ENCODE data around the gene SPINT2. TPM values are rescaled to one million over a fixed set of nuclear protein-coding genes. Genes with fewer than 3 reads are reported as not detected.
"Not testable (repeated sequence)": the region's sequence is repeated elsewhere in the genome, so short reads cannot be mapped to it uniquely, and the experiment has no call there.

SPINT2 gene, protein sequence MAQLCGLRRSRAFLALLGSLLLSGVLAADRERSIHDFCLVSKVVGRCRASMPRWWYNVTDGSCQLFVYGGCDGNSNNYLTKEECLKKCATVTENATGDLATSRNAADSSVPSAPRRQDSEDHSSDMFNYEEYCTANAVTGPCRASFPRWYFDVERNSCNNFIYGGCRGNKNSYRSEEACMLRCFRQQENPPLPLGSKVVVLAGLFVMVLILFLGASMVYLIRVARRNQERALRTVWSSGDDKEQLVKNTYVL
- 10 to 100 TPM; 31.5 to 35.1 TPM for total RNA-seq

- Mint-ChIP-seq H3K4me1 (ENCODE audit: low read depth) (peaks cover 26% of the 10 kb centered on the region), H3K9me3 (ENCODE audit: insufficient read depth) (no peaks in the 10 kb centered on the region), H3K27ac (peak within 1 kb of the TSS; percentile 86), H3K36me3 (ENCODE audit: low read depth) (no peaks in the 10 kb centered on the region), H3K4me3 (peak within 1 kb of the TSS; percentile 77), H3K27me3 (ENCODE audit: low read depth) (no peaks in the 10 kb centered on the region)
- peak; percentile 59 for DNase-seq
- ChIA-PET POLR2A (interaction anchor here (0.8 to 1.5 kb wide), 6 partner anchors 16 to 109 kb away, joined by 3 to 6 read pairs (median 4); partner anchors contain the start of gene PSMD8), CTCF (interaction anchor here (0.8 to 4.2 kb wide), 9 partner anchors 11 to 362 kb away, joined by 3 to 22 read pairs (median 4); partner anchors contain the start of genes CATSPERG and PSMD8)
- ATAC-seq = peak; percentile 55
These were observed at the start of gene SPINT2 for GRCh38 chr19:38264486-38265212. Gene SPINT2, plus strand, starts transcription at chr19:38264573. Its CDS starts 320 bp downstream, at chr19:38264893.

DNA sequence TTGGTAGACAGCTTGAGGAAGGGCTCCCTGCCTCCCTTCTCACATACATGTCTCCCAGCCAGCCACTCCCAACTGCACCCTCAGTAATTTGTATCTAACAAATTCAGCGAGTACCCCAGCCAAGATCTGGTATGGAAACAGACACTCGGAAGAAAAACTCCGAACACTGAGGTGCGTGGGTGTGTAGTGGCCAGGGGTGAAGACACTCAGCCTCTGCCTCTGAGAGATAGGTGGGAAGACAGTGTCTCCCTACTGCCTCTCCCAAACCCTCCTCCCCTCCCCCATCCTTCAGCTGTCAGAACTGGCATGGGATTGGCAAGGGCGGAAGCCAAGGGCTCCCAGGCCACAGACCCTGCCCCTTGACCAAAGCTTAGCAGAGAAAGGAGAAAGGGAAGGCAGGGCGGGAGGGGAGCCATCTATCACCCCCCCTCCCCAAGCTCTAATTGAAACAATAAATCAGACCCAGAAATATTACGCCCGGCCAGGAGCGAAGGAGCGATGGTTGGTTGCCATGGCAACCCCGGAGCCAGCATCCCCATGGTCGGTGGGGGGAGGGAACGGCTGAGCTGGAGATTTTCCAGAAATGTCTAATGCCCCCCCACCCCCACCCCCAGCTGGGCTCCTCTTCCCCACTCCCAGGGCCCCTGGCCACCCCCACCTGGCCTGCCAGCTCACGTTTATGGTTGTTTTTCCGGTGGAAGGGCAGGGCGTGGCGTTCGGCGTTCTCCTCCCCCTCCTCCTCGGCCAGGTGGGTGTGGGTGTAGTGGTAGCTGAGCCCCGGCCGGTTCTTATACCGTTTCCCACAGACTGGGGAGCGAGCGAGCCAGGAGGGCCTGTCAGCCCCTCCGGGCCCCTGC lies 47.4 kb upstream of the SPINT2 start:
- DNase-seq = no peak
- Mint-ChIP-seq H3K27ac (no peak overlapping the region), H3K4me1 (ENCODE audit: low read depth) (peaks cover 13% of the 10 kb centered on the region), H3K36me3 (ENCODE audit: low read depth) (peaks cover 3% of the 10 kb centered on the region), H3K4me3 (no peak overlapping the region), H3K9me3 (ENCODE audit: insufficient read depth) (no peaks in the 10 kb centered on the region), H3K27me3 (ENCODE audit: low read depth) (peaks cover 28% of the 10 kb centered on the region)
- ChIA-PET CTCF (interaction anchor here (1.2 to 1.4 kb wide), 2 partner anchors 8 to 10 kb away, joined by 3 to 4 read pairs; no protein-coding TSS in a partner anchor), POLR2A (interaction anchor here (0.7 kb wide), 1 partner anchor 861 kb away, joined by 3 read pairs; no protein-coding TSS in a partner anchor)
- ATAC-seq = no peak

DNA sequence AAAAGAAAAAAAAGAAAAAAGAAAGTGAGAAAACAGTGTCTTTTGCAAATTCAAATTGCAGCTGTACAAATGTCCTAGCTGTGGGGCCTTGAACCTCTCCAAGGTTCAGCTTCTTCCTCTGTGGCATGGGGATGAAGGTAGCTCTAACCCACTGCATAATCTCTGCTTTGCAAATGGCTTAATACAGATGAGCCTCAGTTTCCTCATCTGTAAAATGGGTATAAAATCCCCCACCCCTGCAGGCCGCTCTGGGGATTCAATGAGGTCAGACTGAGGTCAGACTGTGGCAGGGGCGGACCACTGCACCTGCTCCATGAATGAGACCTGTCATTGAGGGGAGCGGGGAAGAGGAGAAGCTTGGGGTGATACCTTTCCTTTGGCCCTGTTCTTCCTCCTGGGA lies 46.2 kb upstream of the SPINT2 start:
- POLR2A ChIA-PET = interaction anchor here (0.6 kb wide), 1 partner anchor 20 kb away, joined by 4 read pairs; no protein-coding TSS in a partner anchor
- Mint-ChIP-seq H3K4me3 (no peak overlapping the region), H3K27ac (no peak overlapping the region), H3K36me3 (ENCODE audit: low read depth) (peaks cover 3% of the 10 kb centered on the region), H3K9me3 (ENCODE audit: insufficient read depth) (no peaks in the 10 kb centered on the region), H3K4me1 (ENCODE audit: low read depth) (peaks cover 12% of the 10 kb centered on the region), H3K27me3 (ENCODE audit: low read depth) (peaks cover 34% of the 10 kb centered on the region)
- DNase-seq = no peak
- CTCF ChIA-PET = interaction anchor here (1.0 kb wide), 1 partner anchor 316 kb away, joined by 5 read pairs; no protein-coding TSS in a partner anchor
- no peak for ATAC-seq

DNA sequence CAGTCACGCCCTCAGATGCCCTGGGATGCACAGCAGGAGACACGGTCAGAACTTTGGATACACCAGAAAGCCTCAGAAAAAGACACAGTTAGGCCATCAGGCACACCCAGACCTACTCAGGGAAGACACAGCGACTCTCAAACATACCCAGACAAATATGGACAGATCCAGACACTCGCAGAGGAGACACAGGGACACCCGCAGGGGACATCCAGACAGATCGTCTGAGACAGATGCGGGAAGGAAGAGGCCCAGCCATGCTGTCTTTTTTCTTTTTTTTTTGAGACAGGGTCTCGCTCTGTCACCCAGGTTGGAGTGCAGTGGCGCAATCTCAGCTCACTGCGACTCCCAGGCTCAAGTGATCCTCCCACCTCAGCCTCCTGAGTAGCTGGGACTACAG lies 45.2 kb upstream of the SPINT2 start:
- Mint-ChIP-seq H3K27me3 (ENCODE audit: low read depth) (peaks cover 36% of the 10 kb centered on the region), H3K9me3 (ENCODE audit: insufficient read depth) (no peaks in the 10 kb centered on the region), H3K27ac (no peak overlapping the region), H3K4me3 (no peak overlapping the region), H3K36me3 (ENCODE audit: low read depth) (no peaks in the 10 kb centered on the region), H3K4me1 (ENCODE audit: low read depth) (peaks cover 10% of the 10 kb centered on the region)
- no peak for ATAC-seq
- POLR2A ChIA-PET = no interaction called here
- no peak for DNase-seq
- CTCF ChIA-PET = interaction anchor here (0.7 kb wide), 1 partner anchor 11 kb away, joined by 3 read pairs; no protein-coding TSS in a partner anchor

GRCh38 chr19:38221421-38221820 lies 43.0 kb upstream of the SPINT2 start:
- Mint-ChIP-seq H3K9me3 (ENCODE audit: insufficient read depth) (no peaks in the 10 kb centered on the region), H3K4me1 (ENCODE audit: low read depth) (peaks cover 10% of the 10 kb centered on the region), H3K27ac (no peak overlapping the region), H3K36me3 (ENCODE audit: low read depth) (no peaks in the 10 kb centered on the region), H3K4me3 (no peak overlapping the region), H3K27me3 (ENCODE audit: low read depth) (peaks cover 38% of the 10 kb centered on the region)
- ChIA-PET POLR2A (no interaction called here), CTCF (no interaction called here)
- no peak for ATAC-seq
- DNase-seq = no peak

DNA sequence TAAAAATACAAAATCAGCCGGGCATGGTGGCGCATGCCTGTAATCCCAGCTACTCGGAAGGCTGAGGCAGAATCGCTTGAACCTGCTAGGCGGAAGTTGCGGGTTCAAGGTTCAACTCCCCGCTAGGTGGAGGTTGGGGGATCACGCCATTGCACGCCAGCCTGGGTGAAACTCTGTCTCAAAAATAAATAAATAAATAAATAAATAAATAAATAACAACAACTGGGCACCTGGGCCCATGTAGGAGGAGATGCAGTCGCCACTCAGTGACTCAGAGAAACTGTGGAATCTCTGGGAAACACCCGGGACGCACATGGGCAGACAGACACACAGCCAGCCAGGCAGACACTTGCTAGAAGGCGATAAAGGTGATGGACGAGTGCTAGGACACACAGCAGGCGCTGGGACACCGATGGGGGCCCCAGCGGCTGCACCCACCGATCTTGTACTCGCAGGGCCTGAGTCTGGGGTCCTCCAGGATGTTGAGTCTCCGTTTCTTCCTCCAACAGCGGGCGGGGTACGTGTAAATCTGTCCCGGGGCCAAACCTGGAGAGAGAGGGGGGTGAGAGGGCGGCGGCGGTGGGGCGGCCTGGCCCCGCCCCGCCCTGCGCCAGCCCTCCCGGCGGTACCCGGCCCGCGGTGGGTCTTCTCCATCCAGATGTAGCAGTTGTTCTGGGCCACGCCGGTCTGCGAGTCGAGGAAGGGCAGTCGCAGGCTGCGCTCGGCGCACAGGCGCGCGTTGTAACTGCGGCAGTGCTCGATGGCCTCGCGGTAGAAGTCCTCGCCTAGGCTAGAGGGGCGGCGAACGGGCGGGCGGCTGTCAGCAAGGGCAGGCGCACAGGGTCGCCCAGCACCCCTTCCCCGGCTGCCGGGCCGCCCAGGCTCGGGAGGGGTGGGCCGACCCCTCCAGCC lies 42.2 kb upstream of the SPINT2 start:
- POLR2A ChIA-PET = no interaction called here
- peaks cover 44% of the 10 kb centered on the region for H3K27me3 Mint-ChIP-seq (ENCODE audit: low read depth)
- ATAC-seq = no peak

GRCh38 chr19:38223119-38223523 lies 41.3 kb upstream of the SPINT2 start:
- no peaks in the 10 kb centered on the region for H3K36me3 Mint-ChIP-seq (ENCODE audit: low read depth)
- ChIA-PET CTCF (no interaction called here), POLR2A (no interaction called here)
- DNase-seq (no peak), ATAC-seq (no peak)
- no peak overlapping the region for H3K4me3 Mint-ChIP-seq
- peaks cover 53% of the 10 kb centered on the region for H3K27me3 Mint-ChIP-seq (ENCODE audit: low read depth)
- H3K9me3 Mint-ChIP-seq (ENCODE audit: insufficient read depth) = no peaks in the 10 kb centered on the region
- H3K27ac Mint-ChIP-seq = no peak overlapping the region
- H3K4me1 Mint-ChIP-seq (ENCODE audit: low read depth) = peaks cover 10% of the 10 kb centered on the region

More for the DNA sequence above, 42.2 kb upstream of the SPINT2 start:
- H3K4me3 Mint-ChIP-seq = no peak overlapping the region
- CTCF ChIA-PET = no interaction called here
- no peaks in the 10 kb centered on the region for H3K9me3 Mint-ChIP-seq (ENCODE audit: insufficient read depth)
- H3K36me3 Mint-ChIP-seq (ENCODE audit: low read depth) = no peaks in the 10 kb centered on the region
- H3K4me1 Mint-ChIP-seq (ENCODE audit: low read depth) = peaks cover 10% of the 10 kb centered on the region
- DNase-seq = no peak
- no peak overlapping the region for H3K27ac Mint-ChIP-seq

DNA sequence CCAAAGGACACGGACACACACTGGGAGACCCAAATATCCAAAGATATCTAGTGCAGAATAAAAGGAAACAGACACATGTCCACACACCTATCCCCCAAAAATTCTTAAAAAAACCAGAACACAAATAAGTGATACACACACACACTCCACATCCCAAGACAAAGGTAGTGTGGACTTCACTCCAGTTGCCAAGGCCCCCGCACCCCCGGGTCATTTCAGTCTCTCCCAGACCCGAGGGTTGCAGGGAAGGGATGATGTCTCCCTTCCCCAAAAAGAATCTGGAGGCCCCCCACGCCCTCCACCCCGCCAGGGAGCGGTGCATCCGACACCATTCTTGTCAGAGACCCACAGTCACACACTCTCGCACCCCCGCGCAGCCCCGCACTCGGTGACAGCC lies 40.8 kb upstream of the SPINT2 start:
- H3K36me3 Mint-ChIP-seq (ENCODE audit: low read depth) = no peaks in the 10 kb centered on the region
- H3K27me3 Mint-ChIP-seq (ENCODE audit: low read depth) = peaks cover 52% of the 10 kb centered on the region
- no peak for DNase-seq
- no peak overlapping the region for H3K27ac Mint-ChIP-seq
- ATAC-seq = no peak
- no peaks in the 10 kb centered on the region for H3K9me3 Mint-ChIP-seq (ENCODE audit: insufficient read depth)
- peak overlapping the region; percentile 57 for H3K4me3 Mint-ChIP-seq
- peaks cover 10% of the 10 kb centered on the region for H3K4me1 Mint-ChIP-seq (ENCODE audit: low read depth)
- ChIA-PET POLR2A (no interaction called here), CTCF (no interaction called here)

- Mint-ChIP-seq H3K27me3 (ENCODE audit: low read depth) (peaks cover 57% of the 10 kb centered on the region), H3K27ac (no peak within 1 kb of the TSS), H3K36me3 (ENCODE audit: low read depth) (no peaks in the 10 kb centered on the region), H3K4me1 (ENCODE audit: low read depth) (peaks cover 12% of the 10 kb centered on the region), H3K9me3 (ENCODE audit: insufficient read depth) (no peaks in the 10 kb centered on the region), H3K4me3 (peak within 1 kb of the TSS; percentile 63)
- ChIA-PET POLR2A (no interaction called here), CTCF (interaction anchor here (0.6 to 2.1 kb wide), 6 partner anchors 20 to 322 kb away, joined by 3 to 10 read pairs (median 6); partner anchors contain the start of gene SIPA1L3)
- DNase-seq (peak; percentile 59), ATAC-seq (peak; percentile 81)
These were observed 40.1 kb upstream of the SPINT2 start, which contains the start of gene DPF1 for GRCh38 chr19:38224014-38224862. Gene DPF1, minus strand, starts transcription at chr19:38224222. Its CDS starts 80 bp downstream, at chr19:38224142.

DNA sequence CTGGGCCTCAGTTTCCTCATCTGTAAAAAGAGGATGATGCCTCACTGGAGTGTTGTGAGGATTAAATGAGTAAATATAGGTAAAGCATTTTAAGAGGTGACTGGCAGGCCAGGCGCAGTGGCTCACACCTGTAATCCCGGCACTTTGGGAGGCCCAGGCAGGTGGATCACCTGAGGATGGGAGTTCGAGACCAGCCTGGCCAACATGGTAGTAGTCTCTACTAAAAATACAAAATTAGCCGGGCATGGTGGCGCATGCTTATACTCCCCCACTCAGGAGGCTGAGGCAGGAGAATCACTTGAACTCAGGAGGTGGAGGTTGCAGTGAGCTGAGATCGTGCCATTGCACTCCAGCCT lies 39.5 kb upstream of the SPINT2 start:
- Mint-ChIP-seq H3K4me1 (ENCODE audit: low read depth) (peaks cover 12% of the 10 kb centered on the region), H3K27me3 (ENCODE audit: low read depth) (peaks cover 56% of the 10 kb centered on the region), H3K4me3 (peak overlapping the region; percentile 63)
- H3K27ac Mint-ChIP-seq; H3K36me3 Mint-ChIP-seq (ENCODE audit: low read depth); ATAC-seq; DNase-seq; H3K9me3 Mint-ChIP-seq (ENCODE audit: insufficient read depth); POLR2A ChIA-PET: not testable (repeated sequence)
- CTCF ChIA-PET = interaction anchor here (0.6 to 2.1 kb wide), 9 partner anchors 8 to 323 kb away, joined by 3 to 10 read pairs (median 3); partner anchors contain the start of gene SIPA1L3
